ENCODE results near the gene ZNF688. TPM values are rescaled to one million over a fixed set of nuclear protein-coding genes. Genes with fewer than 3 reads are reported as not detected.

The ZNF688 gene
- total and polyA plus RNA-seq, 2 of the 13 experiments (the other 11 are each of a cell fraction or from before 2014, with no cell fraction given), result 2.4 to 5.4 TPM

DNA sequence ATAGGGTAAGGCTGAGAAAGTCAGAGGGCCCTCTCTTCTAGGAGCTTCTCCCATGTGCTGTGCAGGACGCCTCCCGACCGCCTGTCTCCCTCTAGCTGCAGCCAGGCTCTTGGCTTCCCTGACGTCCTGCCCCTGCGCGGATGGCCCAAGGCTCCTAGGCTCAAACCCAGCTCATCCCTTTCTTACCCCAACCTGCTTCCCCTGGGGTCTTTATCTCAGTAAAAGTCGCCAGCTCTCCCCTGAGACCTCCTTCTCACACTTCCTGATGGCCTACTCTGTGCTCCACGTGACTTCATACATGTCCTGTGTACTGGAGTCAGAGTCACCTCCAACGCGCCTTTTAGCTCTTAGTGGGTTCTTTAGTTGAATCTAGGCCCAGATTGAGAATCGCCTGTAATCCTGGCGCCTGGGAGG lies 35.7 kb downstream of the ZNF688 start (continued):
- TF ChIP-seq FUBP1 (CRISPR knock-in tag; IDR thresholded peaks at IDR 0.05; ENCODE audit: borderline replicate concordance) (no peak), ZNF17 (CRISPR knock-in tag; IDR thresholded peaks at IDR 0.05) (no peak), ZNF224 (CRISPR knock-in tag; IDR thresholded peaks at IDR 0.05) (no peak), AKAP8 (CRISPR knock-in tag; IDR thresholded peaks at IDR 0.05) (no peak), PPARG (CRISPR knock-in tag; conservative IDR thresholded peaks at IDR 0.05) (no peak), TBL1XR1 (IDR thresholded peaks at IDR 0.05; ENCODE audit: borderline replicate concordance, low read length, partially characterized antibody) (no peak), HBP1 (CRISPR knock-in tag; IDR thresholded peaks at IDR 0.05; ENCODE audit: low read depth) (no peak), MLLT10 (CRISPR knock-in tag; IDR thresholded peaks at IDR 0.05) (no peak), PREB (CRISPR knock-in tag; IDR thresholded peaks at IDR 0.05) (no peak), TEF (CRISPR knock-in tag; IDR thresholded peaks at IDR 0.05) (no peak), ZNF761 (CRISPR knock-in tag; conservative IDR thresholded peaks at IDR 0.05) (no peak; the same call in 1 of the 2 replicates), ZBTB39 (CRISPR knock-in tag; IDR thresholded peaks at IDR 0.05) (0 out of 2 replicates have a peak, but pooled peaks have one; percentile 41), ZFP41 (CRISPR knock-in tag; IDR thresholded peaks at IDR 0.05; ENCODE audit: borderline replicate concordance) (peak; percentile 83; the same call in 1 of the 2 replicates), ZNF33A (CRISPR knock-in tag; IDR thresholded peaks at IDR 0.05; ENCODE audit: borderline replicate concordance) (no peak), ZNF432 (CRISPR knock-in tag; IDR thresholded peaks at IDR 0.05; ENCODE audit: borderline replicate concordance) (no peak), ZNF124 (CRISPR knock-in tag; IDR thresholded peaks at IDR 0.05) (peak; percentile 73; the same call in 1 of the 2 replicates), CREM (IDR thresholded peaks at IDR 0.05) (no peak), CREM (CRISPR knock-in tag; IDR thresholded peaks at IDR 0.05) (no peak), RFX1 (IDR thresholded peaks at IDR 0.05) (no peak)
- TF ChIP-seq, protein P1, sequence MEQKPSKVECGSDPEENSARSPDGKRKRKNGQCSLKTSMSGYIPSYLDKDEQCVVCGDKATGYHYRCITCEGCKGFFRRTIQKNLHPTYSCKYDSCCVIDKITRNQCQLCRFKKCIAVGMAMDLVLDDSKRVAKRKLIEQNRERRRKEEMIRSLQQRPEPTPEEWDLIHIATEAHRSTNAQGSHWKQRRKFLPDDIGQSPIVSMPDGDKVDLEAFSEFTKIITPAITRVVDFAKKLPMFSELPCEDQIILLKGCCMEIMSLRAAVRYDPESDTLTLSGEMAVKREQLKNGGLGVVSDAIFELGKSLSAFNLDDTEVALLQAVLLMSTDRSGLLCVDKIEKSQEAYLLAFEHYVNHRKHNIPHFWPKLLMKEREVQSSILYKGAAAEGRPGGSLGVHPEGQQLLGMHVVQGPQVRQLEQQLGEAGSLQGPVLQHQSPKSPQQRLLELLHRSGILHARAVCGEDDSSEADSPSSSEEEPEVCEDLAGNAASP (CRISPR knock-in tag; IDR thresholded peaks at IDR 0.05; ENCODE audit: borderline replicate concordance), result no peak; the same call in 1 of the 2 replicates
- TF ChIP-seq, protein P2, sequence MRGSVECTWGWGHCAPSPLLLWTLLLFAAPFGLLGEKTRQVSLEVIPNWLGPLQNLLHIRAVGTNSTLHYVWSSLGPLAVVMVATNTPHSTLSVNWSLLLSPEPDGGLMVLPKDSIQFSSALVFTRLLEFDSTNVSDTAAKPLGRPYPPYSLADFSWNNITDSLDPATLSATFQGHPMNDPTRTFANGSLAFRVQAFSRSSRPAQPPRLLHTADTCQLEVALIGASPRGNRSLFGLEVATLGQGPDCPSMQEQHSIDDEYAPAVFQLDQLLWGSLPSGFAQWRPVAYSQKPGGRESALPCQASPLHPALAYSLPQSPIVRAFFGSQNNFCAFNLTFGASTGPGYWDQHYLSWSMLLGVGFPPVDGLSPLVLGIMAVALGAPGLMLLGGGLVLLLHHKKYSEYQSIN (CRISPR knock-in tag; IDR thresholded peaks at IDR 0.05; ENCODE audit: borderline replicate concordance), result no peak

All from HepG2 (cell line).